Esophagus squamous epithelium (tissue), 4 donors: ENCODE measurements around the gene DLX1.

Experiments used
- CTCF ChIP-seq, 6 experiments: fragments of 450-650 bp in 4 of 6; fragments of 200-600 bp in 2 of 6; sonication (generic) in 2 of 6; IDR thresholded peaks; one replicate each; pipeline ENCODE4 v1.5.1; 2016 to 2019; ENCODE audit warnings: antibody characterized with exemption in 6 of 6, mild to moderate bottlenecking in 4 of 6, moderate library complexity in 4 of 6
- POLR2A ChIP-seq, 4 donors: fragments of 450-650 bp; IDR thresholded peaks; one replicate each; pipeline ENCODE4 v1.6.1; 2017; ENCODE audit warnings: antibody characterized with exemption in 4 of 4, mild to moderate bottlenecking in 4 of 4, moderate library complexity in 3 of 4

DNA sequence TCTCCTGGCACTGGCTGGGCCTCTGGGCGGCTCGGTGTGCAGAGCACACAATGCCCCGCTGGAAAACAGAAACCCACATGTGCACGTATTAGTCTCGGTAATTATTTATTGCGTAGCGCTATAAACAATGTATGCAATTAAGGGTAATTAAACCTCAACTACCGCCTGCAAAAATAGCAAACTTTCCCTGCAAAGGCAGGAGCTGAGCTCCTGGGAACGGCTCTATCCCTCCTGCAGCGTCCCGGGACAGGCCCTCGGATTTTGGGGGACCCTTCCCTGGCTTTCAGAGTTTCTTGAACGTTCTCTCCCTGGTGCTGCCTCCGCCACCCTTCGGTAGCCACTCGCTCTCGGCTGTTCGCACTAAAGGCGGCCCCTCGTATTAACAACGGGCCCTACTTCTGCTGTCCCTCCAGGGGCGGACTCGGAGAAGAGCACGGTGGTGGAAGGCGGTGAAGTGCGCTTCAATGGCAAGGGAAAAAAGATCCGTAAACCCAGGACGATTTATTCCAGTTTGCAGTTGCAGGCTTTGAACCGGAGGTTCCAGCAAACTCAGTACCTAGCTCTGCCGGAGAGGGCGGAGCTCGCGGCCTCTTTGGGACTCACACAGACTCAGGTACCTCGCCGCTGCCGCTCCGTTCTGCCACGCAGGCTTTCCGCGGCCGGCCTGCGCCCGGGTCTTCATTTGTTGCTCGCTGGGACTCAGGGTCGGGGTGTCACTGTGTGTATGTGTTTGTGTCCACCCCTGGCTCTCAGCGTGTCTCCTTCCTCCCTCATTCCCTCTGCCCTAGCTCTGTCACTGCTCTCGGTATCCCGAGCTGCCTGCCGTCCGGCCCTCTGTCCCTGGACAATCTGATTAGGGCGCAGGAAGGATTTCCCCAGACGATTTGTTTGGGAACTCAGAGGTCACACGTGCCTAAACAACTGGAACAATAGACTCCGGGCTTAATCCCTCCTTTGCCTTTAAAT is 1.2 kb downstream of the DLX1 start:
- peak in 5 of 6 experiments; percentile 6 to 41 (median 19) for TF ChIP-seq CTCF (IDR thresholded peaks at IDR 0.05)
- no peak for TF ChIP-seq POLR2A (IDR thresholded peaks at IDR 0.05)
